Parathyroid adenoma (tissue), 2 donors: ENCODE results near the gene NKX2-3.

ENCODE experiments used
- H2AFZ ChIP-seq: fragments of 300-600 bp; sonication (generic); one replicate; pipeline ENCODE4 v1.7.0; 2017; ENCODE audit warnings: antibody characterized with exemption, mild to moderate bottlenecking
- H3K27ac ChIP-seq: fragments of 300-600 bp; sonication (generic); one replicate; pipeline ENCODE4 v1.7.0; 2017
- H3K27me3 ChIP-seq: fragments of 300-600 bp; sonication (generic); one replicate; pipeline ENCODE4 v1.7.0; 2017; ENCODE audit warnings: low read length; ENCODE audit not compliant: control insufficient read depth, insufficient read depth
- H3K36me3 ChIP-seq: fragments of 300-600 bp; sonication (generic); one replicate; pipeline ENCODE4 v1.7.0; 2017; ENCODE audit warnings: low read length; ENCODE audit not compliant: control insufficient read depth, insufficient read depth
- H3K4me1 ChIP-seq: fragments of 300-600 bp; sonication (generic); one replicate; pipeline ENCODE4 v1.7.0; 2017; ENCODE audit warnings: control low read depth
- H3K4me2 ChIP-seq: fragments of 300-600 bp; sonication (generic); one replicate; pipeline ENCODE4 v1.7.0; 2017; ENCODE audit warnings: low read length
- H3K4me3 ChIP-seq: fragments of 300-600 bp; sonication (generic); one replicate; pipeline ENCODE4 v1.7.0; 2017; ENCODE audit warnings: low read depth, low read length
- H3K79me2 ChIP-seq: fragments of 300-600 bp; sonication (generic); one replicate; pipeline ENCODE4 v1.7.0; 2017; ENCODE audit warnings: control low read depth
- H3K9ac ChIP-seq: fragments of 300-600 bp; sonication (generic); one replicate; pipeline ENCODE4 v1.7.0; 2017; ENCODE audit warnings: mild to moderate bottlenecking
- H3K9me3 ChIP-seq: fragments of 300-600 bp; sonication (generic); one replicate; pipeline ENCODE4 v1.7.0; 2017; ENCODE audit warnings: low read length; ENCODE audit not compliant: control insufficient read depth
- TF ChIP-seq, protein P1 (sequence below): fragments of 300-600 bp; sonication (generic); IDR thresholded peaks from one replicate; pipeline ENCODE4 v1.7.0; 2017; ENCODE audit warnings: antibody characterized with exemption, mild to moderate bottlenecking
- donor health status: primary hyperparathyroidism.

The NKX2-3 gene

DNA sequence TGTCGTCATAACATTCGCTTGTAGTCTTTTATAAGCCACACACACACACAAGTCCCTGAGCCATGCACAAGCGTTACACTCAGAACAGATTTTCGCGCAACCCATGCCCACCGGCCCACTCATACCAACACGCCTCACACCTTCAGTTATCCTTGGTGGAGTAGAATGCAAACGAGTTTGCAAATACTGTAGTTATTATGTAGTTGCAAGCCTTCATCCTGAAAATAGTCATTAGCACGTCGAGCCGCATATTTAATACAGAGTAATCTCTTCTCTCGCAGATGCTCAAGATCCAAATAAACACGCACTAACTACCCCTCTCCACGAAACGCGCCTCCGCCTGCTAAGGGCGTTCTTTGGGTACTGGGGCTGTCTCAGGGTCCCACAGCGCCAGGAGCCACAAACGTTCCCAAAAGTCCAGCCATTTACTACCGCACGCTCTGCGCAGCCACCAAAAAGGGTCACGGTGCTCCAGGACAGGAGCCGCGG is 1.8 kb downstream of the NKX2-3 start:
- no peak overlapping the region for H3K27ac ChIP-seq
- H3K79me2 ChIP-seq, result no peaks in the 10 kb centered on the region
- peaks cover 55% of the 10 kb centered on the region for H3K27me3 ChIP-seq
- no peak overlapping the region for H3K4me2 ChIP-seq
- H3K9me3 ChIP-seq, result no peaks in the 10 kb centered on the region
- no peaks in the 10 kb centered on the region for H3K36me3 ChIP-seq
- peak overlapping the region; percentile 47 for H2AFZ ChIP-seq
- no peak overlapping the region for H3K9ac ChIP-seq
- TF ChIP-seq, protein P1, sequence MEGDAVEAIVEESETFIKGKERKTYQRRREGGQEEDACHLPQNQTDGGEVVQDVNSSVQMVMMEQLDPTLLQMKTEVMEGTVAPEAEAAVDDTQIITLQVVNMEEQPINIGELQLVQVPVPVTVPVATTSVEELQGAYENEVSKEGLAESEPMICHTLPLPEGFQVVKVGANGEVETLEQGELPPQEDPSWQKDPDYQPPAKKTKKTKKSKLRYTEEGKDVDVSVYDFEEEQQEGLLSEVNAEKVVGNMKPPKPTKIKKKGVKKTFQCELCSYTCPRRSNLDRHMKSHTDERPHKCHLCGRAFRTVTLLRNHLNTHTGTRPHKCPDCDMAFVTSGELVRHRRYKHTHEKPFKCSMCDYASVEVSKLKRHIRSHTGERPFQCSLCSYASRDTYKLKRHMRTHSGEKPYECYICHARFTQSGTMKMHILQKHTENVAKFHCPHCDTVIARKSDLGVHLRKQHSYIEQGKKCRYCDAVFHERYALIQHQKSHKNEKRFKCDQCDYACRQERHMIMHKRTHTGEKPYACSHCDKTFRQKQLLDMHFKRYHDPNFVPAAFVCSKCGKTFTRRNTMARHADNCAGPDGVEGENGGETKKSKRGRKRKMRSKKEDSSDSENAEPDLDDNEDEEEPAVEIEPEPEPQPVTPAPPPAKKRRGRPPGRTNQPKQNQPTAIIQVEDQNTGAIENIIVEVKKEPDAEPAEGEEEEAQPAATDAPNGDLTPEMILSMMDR, result no peak
- H3K4me1 ChIP-seq, result no peaks in the 10 kb centered on the region
- H3K4me3 ChIP-seq, result no peak overlapping the region

- no peak overlapping the region for H3K4me3 ChIP-seq
- H3K79me2 ChIP-seq, result no peaks in the 10 kb centered on the region
- no peaks in the 10 kb centered on the region for H3K4me1 ChIP-seq
- no peak overlapping the region for H3K9ac ChIP-seq
- peaks cover 48% of the 10 kb centered on the region for H3K27me3 ChIP-seq
- H3K36me3 ChIP-seq, result no peaks in the 10 kb centered on the region
- peak overlapping the region; percentile 47 for H2AFZ ChIP-seq
- TF ChIP-seq, protein P1, result no peak
- peak overlapping the region; percentile 48 for H3K4me2 ChIP-seq
- no peak overlapping the region for H3K27ac ChIP-seq
- H3K9me3 ChIP-seq, result no peaks in the 10 kb centered on the region
Observed at GRCh38 chr10:99534939-99535763, 2.4 kb downstream of the NKX2-3 start.

DNA sequence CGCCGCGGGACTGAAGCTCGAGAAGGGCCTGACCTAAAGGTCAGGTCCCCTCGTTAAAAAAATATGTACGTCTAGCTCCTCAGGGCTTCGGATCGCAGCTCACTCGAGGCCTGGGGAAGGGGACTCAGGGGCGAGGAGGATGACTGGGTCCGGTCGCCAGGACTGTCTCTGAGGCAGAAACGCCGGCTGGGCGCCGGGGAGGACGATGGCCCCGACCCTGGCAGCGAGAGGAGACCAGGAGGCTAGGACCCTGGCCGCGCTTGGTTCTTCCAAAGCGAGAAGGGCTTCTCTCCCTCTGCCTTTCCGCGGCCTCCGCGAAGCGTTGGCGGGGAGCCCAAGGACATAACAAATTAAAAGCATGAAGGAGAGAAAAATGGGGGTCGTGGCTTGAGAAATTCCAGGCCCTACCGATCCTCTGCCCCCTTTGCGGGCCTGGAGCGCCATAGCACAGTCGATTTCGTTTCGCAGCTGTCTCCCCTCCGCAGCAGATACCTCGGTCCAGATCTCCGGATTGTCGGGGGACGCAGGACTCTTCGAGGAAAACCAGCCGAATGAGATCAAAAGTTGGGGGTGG is 3.1 kb downstream of the NKX2-3 start:
- no peak overlapping the region for H3K27ac ChIP-seq
- H3K79me2 ChIP-seq, result no peaks in the 10 kb centered on the region
- no peaks in the 10 kb centered on the region for H3K36me3 ChIP-seq
- H3K9ac ChIP-seq, result no peak overlapping the region
- TF ChIP-seq, protein P1, result no peak
- no peaks in the 10 kb centered on the region for H3K9me3 ChIP-seq
- no peak overlapping the region for H2AFZ ChIP-seq
- H3K4me2 ChIP-seq, result peak overlapping the region; percentile 50
- H3K4me3 ChIP-seq, result no peak overlapping the region
- H3K27me3 ChIP-seq, result peaks cover 45% of the 10 kb centered on the region
- no peaks in the 10 kb centered on the region for H3K4me1 ChIP-seq

DNA sequence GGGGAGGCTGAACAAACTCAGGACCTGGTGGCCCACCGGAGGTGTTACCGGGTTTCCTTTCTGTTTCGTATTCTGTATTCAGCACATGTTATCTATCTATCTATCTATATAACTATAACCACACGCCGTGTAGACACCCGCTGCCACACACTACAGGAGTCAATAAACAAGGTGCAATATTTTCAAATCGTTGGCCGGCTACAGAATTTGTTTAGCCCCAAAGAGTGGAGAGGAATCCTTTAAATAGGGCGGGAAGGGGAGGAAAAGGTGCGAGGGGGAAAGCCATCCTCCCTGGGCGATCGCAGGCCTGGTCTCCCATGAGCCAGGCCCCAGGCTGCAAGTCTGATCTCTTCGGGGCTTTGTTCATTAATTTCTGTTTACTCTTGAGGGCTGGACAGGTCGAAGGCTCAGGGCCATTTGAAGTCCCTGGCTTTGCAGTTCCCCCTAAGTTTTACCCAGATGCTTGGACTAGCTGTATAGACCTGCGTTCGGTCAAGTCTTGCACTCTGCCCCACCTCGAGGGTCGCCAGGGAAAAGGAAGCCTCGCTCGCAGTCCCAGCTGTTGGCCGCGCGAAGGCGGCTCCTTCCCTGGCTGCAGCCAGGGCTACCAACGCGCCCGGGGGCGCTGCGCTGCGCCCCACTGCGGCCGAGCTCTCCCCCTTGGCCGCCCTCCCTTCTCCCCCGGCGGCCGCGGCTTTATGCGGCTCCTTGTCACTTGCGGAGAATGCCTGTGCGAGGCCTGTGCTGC is 3.8 kb downstream of the NKX2-3 start:
- no peak overlapping the region for H3K9ac ChIP-seq
- no peaks in the 10 kb centered on the region for H3K4me1 ChIP-seq
- H3K4me2 ChIP-seq, result peak overlapping the region; percentile 50
- H2AFZ ChIP-seq, result peak overlapping the region; percentile 30
- H3K27ac ChIP-seq, result no peak overlapping the region
- H3K79me2 ChIP-seq, result no peaks in the 10 kb centered on the region
- H3K9me3 ChIP-seq, result no peaks in the 10 kb centered on the region
- H3K4me3 ChIP-seq, result peak overlapping the region; percentile 33
- no peaks in the 10 kb centered on the region for H3K36me3 ChIP-seq
- peaks cover 44% of the 10 kb centered on the region for H3K27me3 ChIP-seq
- TF ChIP-seq, protein P1, result no peak
